Colon (tissue), 2 donors: ENCODE results near the gene DHX8.

Experiments
- FAIRE-seq: peaks from 2 replicates; lab custom pipeline; 2012; peaks lifted over from hg19 to GRCh38; lab: Jason Lieb, UNC
- donor health status: control.
- donor health status: control.

DHX8 gene

GRCh38 chr17:43526886-43527648, 43.3 kb downstream of the DHX8 start:
- no peak for FAIRE-seq

GRCh38 chr17:43528319-43528987, 44.7 kb downstream of the DHX8 start:
- FAIRE-seq, result no peak

- FAIRE-seq, result no peak
These were observed 45.4 kb downstream of the DHX8 start for GRCh38 chr17:43528988-43529814.

- no peak for FAIRE-seq
These were observed 46.1 kb downstream of the DHX8 start for GRCh38 chr17:43529947-43530287.

GRCh38 chr17:43530288-43531081, 46.7 kb downstream of the DHX8 start:
- no peak for FAIRE-seq

GRCh38 chr17:43531082-43531378, 47.3 kb downstream of the DHX8 start:
- no peak for FAIRE-seq

- FAIRE-seq, result no peak
These were observed 48.2 kb downstream of the DHX8 start for GRCh38 chr17:43531955-43532354.

- FAIRE-seq, result no peak
These were observed 48.8 kb downstream of the DHX8 start for GRCh38 chr17:43532581-43532980.

GRCh38 chr17:43533699-43534098, 49.9 kb downstream of the DHX8 start:
- FAIRE-seq, result no peak

- no peak for FAIRE-seq
These were observed 51.1 kb downstream of the DHX8 start for GRCh38 chr17:43534909-43535308.

- no peak for FAIRE-seq
These were observed 52.6 kb downstream of the DHX8 start for GRCh38 chr17:43536236-43536992.

- FAIRE-seq, result no peak
These were observed 57.3 kb downstream of the DHX8 start for GRCh38 chr17:43540821-43541674.

- FAIRE-seq, result no peak
These were observed 59.1 kb downstream of the DHX8 start for GRCh38 chr17:43542859-43543258.

- no peak for FAIRE-seq
These were observed 59.5 kb downstream of the DHX8 start for GRCh38 chr17:43543300-43543699.

- no peak for FAIRE-seq
These were observed 60.2 kb downstream of the DHX8 start for GRCh38 chr17:43543771-43544575.

GRCh38 chr17:43545383-43545632, 61.5 kb downstream of the DHX8 start:
- FAIRE-seq, result no peak

- FAIRE-seq, result no peak
These were observed 62.8 kb downstream of the DHX8 start, which contains the start of gene ETV4 for GRCh38 chr17:43546319-43547188. Gene ETV4 (minus strand): TSS chr17:43546340. CDS start chr17:43545617, 723 bp downstream.

- FAIRE-seq, result no peak
These were observed 63.4 kb downstream of the DHX8 start for GRCh38 chr17:43547189-43547550.

GRCh38 chr17:43547659-43548256, 64.0 kb downstream of the DHX8 start:
- no peak for FAIRE-seq
